ENCODE measurements around the gene DUS1L.

The DUS1L gene

DNA sequence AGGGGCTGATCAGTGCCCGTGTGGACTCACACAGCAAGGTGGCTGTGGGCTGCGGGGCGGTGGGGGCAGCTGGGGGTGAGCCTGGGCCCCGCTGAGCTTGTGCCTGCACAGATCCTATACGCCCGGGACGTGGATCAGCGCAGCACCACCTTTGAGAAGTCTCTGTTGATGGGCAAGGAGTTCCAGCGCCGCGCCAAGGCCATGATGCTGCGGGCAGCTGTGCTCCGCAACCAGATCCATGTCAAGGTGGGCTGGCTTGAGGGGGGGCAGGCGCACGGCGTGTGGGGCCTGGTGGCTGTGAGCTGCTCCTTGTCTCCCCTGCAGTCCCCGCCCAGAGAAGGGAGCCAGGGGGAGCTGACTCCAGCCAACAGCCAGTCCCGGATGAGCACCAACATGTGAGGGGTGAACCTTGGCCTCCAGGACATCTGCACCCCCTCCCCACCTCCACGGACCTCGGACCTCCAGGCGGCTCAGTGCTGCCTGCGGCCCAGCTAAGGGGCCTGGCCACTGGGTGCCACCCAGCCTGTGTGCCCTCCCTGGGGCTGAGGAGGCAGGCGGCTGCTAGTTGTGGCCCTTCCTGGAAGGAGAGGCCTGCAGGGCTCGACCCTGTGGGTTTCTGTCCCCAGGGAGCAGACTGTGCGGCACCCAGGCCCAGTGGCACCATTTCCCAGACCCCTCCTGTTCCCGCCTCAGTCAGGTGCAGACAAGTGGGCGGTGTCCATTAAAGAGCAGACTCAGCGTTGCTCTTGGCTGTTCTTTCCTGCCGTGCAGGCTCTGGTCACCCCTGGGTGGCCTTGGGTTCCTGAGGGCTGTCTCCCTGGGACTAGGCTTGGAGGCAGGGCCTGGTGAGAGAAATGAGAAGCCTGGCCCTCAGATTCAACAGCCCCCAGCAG is 8.6 kb downstream of the DUS1L start:
- DNase-seq (ENCODE audit: low read depth in 2 of 2, low spot score in 1 of 2), result no peak

DNA sequence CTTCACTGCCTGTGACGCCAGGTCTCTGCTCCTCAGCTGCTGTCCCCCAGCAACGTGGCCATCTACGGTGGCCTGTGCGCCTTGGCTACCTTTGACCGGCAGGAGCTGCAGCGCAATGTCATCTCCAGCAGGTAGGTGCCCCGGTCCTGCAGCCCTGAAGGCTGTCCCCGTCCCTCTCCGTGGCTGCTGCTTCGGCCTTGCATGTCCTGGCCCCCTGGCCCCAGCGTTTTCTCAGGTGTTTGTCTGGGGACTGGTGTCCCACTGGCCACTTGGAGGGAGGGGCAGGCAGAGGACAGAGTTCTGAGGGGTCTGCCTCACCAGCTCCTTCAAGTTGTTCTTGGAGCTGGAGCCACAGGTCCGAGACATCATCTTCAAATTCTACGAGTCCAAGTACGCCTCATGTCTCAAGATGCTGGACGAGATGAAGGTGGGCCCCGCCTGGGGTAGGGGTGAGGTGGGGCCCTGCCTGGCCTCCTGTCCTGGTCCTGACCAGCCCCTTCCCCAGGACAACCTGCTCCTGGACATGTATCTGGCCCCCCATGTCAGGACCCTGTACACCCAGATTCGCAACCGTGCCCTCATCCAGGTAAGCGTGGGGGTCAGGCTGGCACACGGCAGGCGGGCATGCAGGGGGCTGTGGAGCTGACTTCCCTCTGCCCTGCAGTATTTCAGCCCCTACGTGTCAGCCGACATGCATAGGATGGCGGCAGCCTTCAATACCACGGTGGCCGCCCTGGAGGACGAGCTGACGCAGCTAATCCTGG is 9.5 kb downstream of the DUS1L start:
- DNase-seq (ENCODE audit: low read depth in 2 of 2, low spot score in 1 of 2), result no peak

DNA sequence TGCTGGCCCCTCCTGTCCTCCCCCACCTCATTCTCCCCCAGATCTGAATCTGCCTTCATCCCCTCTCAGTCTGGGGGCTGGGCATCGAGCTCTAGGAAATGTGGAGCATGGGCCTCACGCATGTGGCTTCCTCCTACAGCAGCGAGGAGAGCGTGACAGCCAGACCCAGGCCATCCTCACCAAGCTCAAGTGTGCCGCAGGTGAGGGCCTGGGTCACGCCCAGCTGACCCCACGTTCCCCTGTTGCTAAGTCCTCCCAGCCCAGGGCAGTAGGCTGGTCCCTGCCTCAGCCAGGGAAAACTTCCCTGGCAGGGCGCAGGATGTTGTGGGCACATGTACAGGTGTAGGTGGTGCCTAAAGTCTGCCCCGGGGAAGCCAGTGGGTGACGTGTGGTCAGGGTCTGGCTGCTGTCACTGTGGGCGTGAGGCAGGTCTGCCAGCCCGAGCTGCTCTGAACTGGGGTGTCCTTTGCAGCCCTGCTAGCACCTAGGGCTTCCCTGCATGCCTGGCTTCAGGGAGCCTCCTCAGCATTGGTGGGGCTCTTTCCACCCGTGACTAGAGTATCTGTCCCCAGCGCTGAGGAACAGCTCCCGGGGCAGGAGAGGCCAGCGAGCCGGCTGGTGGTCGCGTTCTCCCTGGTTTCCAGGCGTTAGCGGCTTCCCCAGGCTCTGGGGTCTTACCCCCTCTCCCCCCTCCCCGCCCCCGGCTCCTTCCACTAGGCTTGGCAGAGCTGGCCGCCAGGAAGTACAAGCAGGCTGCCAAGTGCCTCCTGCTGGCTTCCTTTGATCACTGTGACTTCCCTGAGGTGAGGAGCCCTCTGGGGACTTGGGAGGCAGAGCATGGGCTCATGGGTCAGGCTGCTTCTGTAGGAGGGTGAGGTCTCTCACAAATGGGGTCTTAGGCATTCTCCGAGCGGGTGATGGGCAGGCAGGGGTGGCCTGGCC is 10.3 kb downstream of the DUS1L start:
- DNase-seq (ENCODE audit: low read depth in 2 of 2, low spot score in 1 of 2), result no peak

DNA sequence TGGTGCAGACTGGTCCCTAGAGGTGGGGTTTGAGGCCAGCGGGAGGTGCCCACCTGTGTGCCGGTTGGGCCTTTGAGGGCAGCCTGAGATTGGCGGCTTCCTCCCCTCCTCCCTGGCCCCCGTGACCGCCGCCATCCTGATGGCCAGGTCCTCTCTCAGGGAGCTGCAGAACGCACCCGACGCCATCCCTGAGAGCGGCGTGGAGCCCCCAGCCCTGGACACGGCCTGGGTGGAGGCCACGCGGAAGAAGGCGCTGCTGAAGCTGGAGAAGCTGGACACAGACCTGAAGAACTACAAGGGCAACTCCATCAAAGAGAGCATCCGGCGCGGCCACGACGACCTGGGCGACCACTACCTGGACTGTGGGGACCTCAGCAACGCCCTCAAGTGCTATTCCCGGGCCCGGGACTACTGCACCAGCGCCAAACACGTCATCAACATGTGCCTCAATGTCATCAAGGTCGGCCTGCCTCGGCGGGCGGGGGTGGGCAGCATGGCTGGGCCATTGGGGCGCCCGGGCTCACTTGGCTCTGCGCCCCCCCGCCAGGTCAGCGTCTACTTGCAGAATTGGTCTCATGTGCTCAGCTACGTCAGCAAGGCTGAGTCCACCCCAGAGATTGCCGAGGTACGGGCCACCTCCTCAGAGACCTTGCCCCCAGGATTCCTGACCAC is 11.1 kb downstream of the DUS1L start:
- DNase-seq (ENCODE audit: low read depth in 2 of 2, low spot score in 1 of 2), result no peak

DNA sequence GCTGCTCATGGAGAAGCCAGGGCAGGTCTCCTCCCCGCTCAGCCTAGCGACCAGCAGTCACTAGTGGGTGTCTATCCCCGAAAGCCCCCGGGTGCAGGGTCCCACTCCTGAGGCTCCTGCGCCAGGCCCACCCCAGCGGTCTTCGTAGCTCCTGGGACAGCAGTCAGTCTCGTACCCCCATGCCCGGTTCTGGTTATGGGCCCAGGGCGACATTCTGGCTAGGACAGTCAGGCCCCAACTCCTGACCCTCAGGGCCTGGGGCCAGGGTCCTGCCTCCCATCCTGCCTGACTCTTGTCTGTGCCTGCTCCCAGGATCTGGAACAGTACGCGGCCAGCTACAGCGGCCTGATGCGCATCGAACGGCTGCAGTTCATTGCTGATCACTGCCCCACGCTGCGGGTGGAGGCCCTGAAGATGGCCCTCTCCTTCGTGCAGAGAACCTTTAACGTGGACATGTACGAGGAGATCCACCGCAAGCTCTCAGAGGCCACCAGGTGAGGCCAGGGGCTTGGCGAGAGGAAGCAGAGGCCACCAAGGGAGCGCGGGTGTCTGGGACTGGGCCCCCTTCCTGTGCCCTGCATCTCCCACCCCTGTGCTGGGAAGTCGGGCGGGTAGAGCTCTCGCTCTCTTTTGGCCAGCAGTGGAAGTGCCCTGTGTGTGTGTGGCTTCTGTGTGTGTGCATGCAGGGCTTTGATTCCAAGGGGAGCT is 11.9 kb downstream of the DUS1L start:
- DNase-seq (ENCODE audit: low read depth in 2 of 2, low spot score in 1 of 2), result no peak

DNA sequence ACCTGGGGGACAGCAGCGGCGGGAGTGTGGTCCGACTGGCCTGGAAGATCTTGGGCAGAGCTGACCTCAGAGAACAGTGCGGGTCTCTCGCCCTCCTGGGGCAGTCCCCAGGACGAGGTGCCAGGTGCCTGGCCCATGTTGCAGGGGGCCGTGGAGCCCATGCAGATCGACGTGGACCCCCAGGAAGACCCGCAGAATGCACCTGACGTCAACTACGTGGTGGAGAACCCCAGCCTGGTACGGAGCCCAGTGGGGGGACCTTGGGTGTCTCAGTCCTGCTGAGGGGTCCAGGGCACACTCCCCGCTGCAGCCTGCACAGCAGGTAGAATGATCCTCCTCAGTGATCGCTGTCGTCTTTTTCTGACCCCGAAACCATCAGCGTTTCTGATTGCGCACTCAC is 12.5 kb downstream of the DUS1L start:
- no peak for DNase-seq (ENCODE audit: low read depth in 2 of 2, low spot score in 1 of 2)

DNA sequence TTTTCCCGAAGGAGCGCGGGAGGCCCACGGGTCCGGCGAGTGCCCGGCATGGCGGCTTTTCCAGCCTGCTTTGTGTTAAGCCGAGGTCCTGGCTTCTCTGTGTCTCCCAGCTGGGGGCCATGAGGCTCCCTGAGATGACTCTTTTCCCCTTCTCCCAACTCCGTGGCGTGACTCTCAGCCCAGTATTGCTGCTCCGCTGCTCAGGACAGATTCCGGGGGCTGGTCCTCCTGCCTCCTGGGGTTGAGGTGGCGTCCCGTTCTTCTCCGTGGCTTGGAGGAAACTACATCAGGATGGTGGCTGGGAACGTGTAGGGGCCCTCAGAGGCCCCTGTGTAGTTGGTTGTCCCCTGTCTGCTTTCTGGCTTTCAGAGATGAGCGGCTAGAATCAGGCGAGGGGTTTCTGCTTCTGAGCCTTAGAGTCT is 13.0 kb downstream of the DUS1L start:
- DNase-seq (ENCODE audit: low read depth in 2 of 2, low spot score in 1 of 2), result no peak

DNA sequence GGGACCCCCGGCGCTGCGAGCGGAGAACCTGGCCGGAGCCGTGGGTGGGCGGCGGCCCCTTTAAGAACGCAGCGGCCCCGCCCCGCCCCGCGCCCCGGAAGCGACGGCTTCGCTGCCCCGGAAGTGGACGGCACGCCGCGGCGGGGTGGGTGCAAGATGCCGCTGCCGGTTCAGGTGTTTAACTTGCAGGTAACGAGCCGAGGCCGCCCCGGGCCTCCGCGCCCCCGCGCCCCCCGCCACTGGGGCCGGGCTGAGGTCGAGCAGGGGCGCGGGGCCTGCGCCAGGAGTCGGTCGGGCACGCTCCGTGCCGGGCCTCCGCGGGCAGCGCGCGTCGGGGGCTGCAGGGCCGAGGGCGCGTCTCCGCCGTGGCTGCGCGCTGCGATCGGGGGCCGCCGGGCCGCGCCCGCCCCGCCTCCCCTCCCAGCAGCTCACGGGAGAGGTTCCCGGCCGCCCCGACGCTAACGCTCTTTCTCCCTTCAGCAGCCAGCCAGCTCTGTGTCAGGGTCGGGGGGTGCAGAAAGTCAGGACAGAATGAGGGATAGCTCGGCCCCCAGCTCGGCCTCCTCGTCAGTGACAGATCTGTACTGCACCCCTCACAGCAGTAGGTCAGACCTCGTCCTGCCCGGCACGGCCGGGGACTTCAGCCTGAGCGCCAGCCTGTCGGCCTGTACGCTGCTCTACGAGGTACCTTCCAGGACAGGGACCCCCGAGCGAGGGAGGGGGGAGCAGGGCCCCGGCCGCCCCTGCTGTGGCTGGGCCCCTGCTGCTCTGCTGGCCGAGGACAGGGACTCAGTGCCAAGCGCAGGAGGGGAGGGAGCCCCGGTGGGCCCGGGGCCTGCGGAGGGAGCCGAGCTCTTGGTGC is 13.6 kb downstream of the DUS1L start, which contains the start of the genes GPS1 and RFNG:
GPS1 (plus strand) TSS at position 123 of the 862 bp plus-strand sequence; CDS start at position 157, 34 bp downstream.
RFNG (minus strand) TSS at position 36 of the 862 bp plus-strand sequence. CDS start 45 bp downstream, outside the sequence.
- DNase-seq (ENCODE audit: low read depth in 2 of 2, low spot score in 1 of 2), result peak; percentile 60 to 65

DNA sequence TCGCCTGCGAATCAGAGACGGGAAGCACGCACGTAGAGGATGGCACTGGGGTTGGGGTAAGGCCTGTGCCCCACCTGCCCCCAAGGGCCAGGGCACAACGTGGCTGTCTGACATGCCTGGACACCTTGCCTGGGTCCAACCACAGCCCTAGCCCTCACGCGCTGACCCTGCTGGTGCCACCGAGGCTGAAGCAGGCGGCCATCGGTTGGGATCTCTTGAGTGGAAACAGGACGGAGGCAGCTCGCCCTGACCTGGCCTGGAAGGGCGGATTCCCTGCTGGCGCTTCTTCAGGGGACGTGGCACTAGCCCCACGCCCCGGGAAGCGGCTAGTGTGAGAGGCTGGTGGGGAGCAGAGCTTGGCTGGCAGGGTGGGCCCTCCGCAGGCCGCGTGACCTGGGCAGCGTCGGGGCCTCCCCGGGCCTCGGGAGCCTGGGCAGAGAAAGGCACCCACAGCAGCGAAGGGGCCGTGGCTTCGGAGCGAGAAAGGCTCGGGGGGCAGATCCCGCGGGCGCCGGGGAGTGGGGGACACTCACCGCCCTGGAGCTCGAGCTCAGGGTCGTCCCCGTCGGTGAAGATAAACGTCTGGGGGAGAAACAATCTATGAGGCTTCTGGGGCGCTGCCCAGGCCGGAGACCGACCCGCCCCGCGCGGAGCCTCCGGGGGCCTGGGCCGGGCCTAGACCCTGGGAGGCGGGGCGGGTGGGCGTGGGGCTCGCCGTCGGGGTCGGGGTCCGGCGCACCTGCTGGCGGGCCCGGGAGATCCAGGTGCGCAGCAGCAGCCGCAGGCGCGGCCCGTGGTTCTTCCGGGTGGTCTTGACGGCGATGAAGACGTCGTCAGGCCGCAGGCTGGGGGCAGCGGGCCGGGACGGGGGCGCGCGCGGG is 14.6 kb downstream of the DUS1L start:
- no peak for DNase-seq (ENCODE audit: low read depth in 2 of 2, low spot score in 1 of 2)

DNA sequence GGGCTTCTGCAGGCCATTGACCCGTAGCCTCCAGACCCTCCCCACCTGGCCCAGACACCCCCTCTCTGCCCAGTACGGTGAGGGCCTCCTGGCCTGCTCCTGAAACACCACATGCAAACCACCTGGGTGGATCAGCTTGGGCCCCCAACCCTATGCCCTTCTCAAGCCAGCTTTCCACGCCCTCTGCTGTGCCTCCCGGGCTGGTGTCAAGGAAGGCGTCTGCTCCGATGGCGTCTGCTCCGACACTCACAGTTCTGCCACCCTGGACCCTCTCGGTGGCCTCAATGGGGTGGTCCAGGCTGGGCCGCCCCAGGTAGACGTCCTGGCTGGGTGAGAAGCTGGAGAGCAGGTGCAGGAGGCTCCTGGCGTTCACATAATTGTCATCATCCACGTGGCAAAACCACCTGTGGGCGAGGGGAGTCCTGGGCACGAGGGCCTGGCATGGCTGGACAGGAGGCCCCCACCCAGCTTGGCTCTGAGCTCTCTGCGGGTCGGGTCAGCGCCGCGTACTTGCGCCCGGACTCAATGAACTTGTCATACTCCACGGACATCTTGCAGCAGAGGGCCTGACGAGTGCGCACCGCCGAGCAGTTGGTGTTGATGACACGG is 15.3 kb downstream of the DUS1L start:
- DNase-seq (ENCODE audit: low read depth in 2 of 2, low spot score in 1 of 2), result no peak

DNA sequence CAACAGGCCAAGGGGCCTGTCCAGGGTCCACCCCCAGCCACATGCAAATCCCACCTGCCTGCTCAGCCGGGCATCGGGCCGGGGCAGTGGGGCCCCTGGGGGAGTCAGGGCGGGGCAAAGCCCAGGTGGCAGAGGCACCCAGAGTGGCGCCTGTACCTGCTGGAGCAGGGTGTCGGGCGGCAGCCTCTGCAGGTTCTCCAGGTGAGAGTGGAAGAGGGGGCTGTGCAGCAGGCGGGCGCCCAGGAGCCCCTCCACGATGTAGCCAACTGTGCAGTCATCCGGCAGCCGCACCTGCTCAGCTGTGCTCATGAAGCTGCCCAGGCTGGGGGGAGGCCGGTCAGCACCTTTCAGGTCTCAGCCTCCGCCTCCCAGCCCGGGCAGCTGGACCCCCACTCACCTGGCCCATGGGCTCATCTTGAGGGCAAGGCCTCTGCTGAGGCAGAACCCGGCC is 16.1 kb downstream of the DUS1L start:
- no peak for DNase-seq (ENCODE audit: low read depth in 2 of 2, low spot score in 1 of 2)

DNA sequence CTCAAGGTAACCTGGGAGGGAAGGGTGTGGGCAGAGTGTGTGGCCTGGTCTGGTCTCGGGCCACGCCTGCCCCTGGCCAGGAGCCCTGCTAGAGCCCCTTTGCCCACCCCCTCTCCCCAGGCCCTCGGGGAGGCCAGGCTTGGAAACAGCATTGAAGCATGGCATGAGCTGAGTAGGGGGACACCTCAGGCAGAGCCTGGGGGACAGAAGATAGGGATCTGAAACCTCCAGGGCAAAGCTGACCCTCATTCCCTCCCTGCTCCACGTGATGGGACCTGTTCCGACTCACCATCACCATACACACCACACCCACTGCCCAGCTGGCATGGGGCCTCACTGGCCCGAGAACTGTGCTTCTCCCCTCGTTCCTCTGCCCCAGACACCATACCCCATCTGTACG is 16.5 kb downstream of the DUS1L start:
- no peak for DNase-seq (ENCODE audit: low read depth in 2 of 2, low spot score in 1 of 2)

DNA sequence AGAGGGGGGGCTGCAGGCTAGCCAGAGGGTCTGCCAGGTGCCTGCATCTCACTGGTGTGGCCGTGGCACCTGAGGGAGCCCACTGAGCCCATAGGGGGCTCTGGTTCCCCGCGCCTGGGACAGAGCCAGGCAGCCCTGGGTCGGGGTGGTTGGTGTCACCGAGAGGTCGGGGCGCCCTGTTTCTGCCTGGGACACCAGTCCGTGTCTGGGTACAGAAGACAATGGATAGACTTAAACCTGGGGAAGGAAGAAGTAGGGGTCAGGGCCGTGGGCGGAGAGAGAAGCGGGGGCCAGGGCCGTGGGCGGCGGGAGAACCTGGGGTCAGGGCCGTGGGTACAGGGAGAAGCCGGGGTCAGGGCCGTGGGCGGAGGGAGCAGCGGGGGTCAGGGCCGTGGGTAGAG is 17.0 kb downstream of the DUS1L start:
- no peak for DNase-seq (ENCODE audit: low read depth in 2 of 2, low spot score in 1 of 2)

DNA sequence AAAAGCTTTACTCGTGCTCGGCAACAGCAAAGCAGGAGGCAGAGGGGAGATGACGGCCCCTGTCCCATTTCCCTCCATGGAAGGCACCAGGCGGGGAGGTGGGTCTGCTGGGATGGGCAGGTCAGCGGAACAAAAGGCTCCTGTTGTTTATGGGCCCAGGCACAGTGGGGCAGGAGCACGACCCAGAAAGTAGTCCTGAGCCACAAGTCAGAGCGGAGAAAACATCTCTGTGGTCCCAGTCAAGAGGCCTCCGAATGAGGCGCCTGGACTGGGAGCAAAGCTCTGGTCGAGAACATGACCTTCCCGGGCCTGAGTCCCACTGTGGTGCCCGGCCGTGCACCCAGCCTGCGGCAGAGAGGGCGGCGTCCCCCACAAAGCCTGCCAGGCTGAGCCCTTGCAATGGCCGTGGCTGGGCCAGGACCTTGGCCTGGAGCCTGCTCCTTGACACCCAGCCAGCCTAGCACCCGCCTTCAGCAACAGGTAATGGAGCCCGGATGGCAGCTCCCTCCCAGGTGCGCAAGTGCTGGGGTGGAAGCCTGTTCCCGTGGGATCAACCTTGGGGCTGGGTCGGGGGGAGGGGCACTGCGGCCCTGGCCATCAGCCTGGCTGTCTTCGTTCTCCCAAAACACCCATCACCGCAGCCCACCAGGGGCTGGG is 17.6 kb downstream of the DUS1L start:
- DNase-seq (ENCODE audit: low read depth in 2 of 2, low spot score in 1 of 2), result no peak

DNA sequence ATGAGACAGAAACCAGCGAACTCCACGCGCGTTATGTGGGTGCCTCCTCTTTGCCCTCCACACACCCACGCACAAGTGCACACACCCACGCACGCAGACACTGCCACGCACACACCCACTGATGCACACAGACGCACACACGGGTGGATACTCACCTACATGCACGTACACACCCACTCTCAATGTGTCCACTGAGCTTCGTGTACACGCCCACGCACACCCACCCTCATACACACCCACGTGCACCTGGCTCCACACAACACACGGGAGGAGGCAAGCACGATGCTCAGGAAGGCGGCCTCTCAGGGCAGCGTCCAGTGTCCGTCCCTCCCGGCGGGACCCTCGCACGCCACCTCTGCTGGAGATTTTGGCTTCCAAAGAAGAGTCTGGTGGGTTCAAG is 18.2 kb downstream of the DUS1L start:
- DNase-seq (ENCODE audit: low read depth in 2 of 2, low spot score in 1 of 2), result no peak

DNA sequence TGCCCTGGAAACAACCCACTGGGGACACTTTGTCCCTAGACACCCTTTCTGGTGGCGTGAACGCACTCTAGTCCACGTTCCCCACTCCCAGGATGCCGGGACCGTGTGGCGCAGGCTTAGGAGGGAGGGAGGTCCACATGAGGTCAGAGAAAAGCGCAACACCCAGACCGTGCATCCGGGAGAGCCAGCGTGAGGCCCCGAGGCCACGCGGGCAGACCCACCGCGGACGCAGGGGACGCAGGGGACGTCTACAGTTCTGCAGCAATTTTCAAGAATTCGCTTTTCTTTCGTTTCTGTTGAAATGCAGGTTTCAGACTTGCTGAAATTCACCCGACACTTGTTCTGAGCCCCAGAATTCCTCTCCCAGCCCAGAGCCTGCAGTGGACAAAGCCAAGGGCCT is 18.7 kb downstream of the DUS1L start:
- no peak for DNase-seq (ENCODE audit: low read depth in 2 of 2, low spot score in 1 of 2)

DNA sequence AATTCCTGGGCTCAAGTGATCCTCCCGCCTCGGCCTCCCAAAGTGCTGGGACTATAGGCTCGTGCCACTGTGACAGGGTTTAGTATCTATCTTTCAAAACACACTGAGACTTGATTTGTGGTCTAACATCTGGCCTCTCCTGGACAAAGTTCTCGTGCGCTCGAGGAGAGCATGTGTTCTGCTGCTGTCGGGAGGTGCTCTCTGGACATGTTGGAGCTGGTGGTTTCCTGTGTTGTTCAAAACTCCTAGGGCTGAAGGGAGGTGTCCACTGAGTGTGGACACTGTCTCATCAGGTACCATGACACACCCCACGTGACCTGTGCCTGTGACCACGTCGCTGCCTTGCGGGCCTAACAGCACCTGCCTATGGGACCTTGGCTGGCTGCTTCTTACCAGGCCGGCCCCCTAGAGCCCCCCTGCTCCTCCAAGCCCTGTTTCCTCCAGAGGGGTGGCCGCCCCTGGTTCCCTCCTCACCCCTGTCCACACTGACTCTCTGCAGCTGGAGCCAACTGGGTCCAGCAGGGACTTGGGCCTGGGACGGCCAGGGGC is 19.6 kb downstream of the DUS1L start:
- DNase-seq (ENCODE audit: low read depth in 2 of 2, low spot score in 1 of 2), result no peak

Measured in stimulated activated CD8-positive, alpha-beta memory T cell treated with anti-CD3 and anti-CD28 coated beads, Interleukin-4, amount 100 ng/mL, for 1 hour (primary cell).